HepG2 (cell line): ENCODE results near the gene HIF1AN. TPM values are rescaled to one million over a fixed set of nuclear protein-coding genes. Genes with fewer than 3 reads are reported as not detected.

Source experiments
- ATAC-seq: fragments of 200-7000 bp; cut with Tn5 transposase; 3 replicates; pipeline ENCODE4 v1.9.1; 2020; ENCODE audit warnings: mild to moderate bottlenecking, moderate library complexity
- BruUV-seq: library from RNA; stranded (reverse); fragments of 400-500 nt; replicated peaks from 2 replicates; lab custom pipeline; 2021; lab: Mats Ljungman, UMichigan
- CTCF ChIA-PET: fragments of 300-600 bp; formaldehyde crosslinking; extraction: SDS; loops from one replicate; lab custom pipeline; 2021; ENCODE audit warnings: low total read pairs, inconsistent platforms, low intra/inter-chr PET ratio; lab: Yijun Ruan, JAX
- POLR2A ChIA-PET: fragments of 350-600 bp; sonication (Branson Sonifier 250); formaldehyde crosslinking; loops from one replicate; lab custom pipeline; 2020; ENCODE audit warnings: antibody characterized with exemption, inconsistent platforms; lab: Yijun Ruan, JAX
- DNase-seq: peaks from one replicate; pipeline ENCODE4 v3.0.0-alpha.2; 2015; ENCODE audit warnings: low spot score
- FAIRE-seq: peaks from 3 replicates; lab custom pipeline; 2011; peaks lifted over from hg19 to GRCh38; lab: Jason Lieb, UNC
- H2AFZ ChIP-seq: one replicate; pipeline ENCODE4 v1.6.1; 2011; ENCODE audit warnings: low read length, inconsistent platforms
- H3K27ac ChIP-seq: fragments of 300-600 bp; 3 replicates; pipeline ENCODE4 v1.8.0; 2011; ENCODE audit warnings: mixed run types, mild to moderate bottlenecking, mixed read lengths, low read length, inconsistent platforms; ENCODE audit not compliant: insufficient read depth; ENCODE audit errors: extremely low read length
- H3K27me3 ChIP-seq, 2 experiments: fragments of 200-600 bp in 1 of 2; 2 replicates in 1 of 2; 3 replicates in 1 of 2; pipeline versions ENCODE4 v1.6.0 to v1.8.0; 2011; ENCODE audit warnings: low read length in 2 of 2, mild to moderate bottlenecking in 2 of 2, moderate library complexity in 2 of 2, inconsistent platforms in 1 of 2; ENCODE audit not compliant: insufficient read depth in 2 of 2, control insufficient read depth in 1 of 2
- H3K36me3 ChIP-seq, 2 experiments: fragments of 200-600 bp in 1 of 2; replicated peaks in 1 of 2; 2 replicates in 1 of 2; 3 replicates in 1 of 2; pipeline versions ENCODE4 v1.5.1 to v1.8.0; 2011; ENCODE audit warnings: low read length in 2 of 2, inconsistent platforms in 1 of 2; ENCODE audit not compliant: insufficient read depth in 2 of 2, control insufficient read depth in 1 of 2
- H3K4me1 ChIP-seq: 2 replicates; pipeline ENCODE4 v1.5.1; 2012; ENCODE audit warnings: low read length, inconsistent platforms; ENCODE audit not compliant: insufficient read depth
- H3K4me2 ChIP-seq: 2 replicates; pipeline ENCODE4 v1.6.0; 2011; ENCODE audit warnings: low read depth, low read length, inconsistent platforms
- H3K4me3 ChIP-seq, 3 experiments: fragments of 200-600 bp in 1 of 3; sonication (generic), shearing (Covaris generic) in 1 of 3; replicated peaks in 1 of 3; 2 replicates each; pipeline ENCODE4 v1.5.1; 2011 to 2016; ENCODE audit warnings: low read length in 3 of 3, inconsistent platforms in 2 of 3, low read depth in 2 of 3, mild to moderate bottlenecking in 2 of 3, control low read depth in 1 of 3, mixed read lengths in 1 of 3; ENCODE audit not compliant: insufficient read depth in 1 of 3
- H3K79me2 ChIP-seq: one replicate; pipeline ENCODE4 v1.6.1; 2011; ENCODE audit warnings: low read length, inconsistent platforms; ENCODE audit not compliant: insufficient read depth
- H3K9ac ChIP-seq: 2 replicates; pipeline ENCODE4 v1.6.0; 2011; ENCODE audit warnings: mild to moderate bottlenecking, low read depth, low read length, inconsistent platforms; ENCODE audit not compliant: insufficient read depth
- H3K9me3 ChIP-seq: 2 replicates; pipeline ENCODE4 v1.5.1; 2012; ENCODE audit warnings: mild to moderate bottlenecking, low read length
- H4K20me1 ChIP-seq: 2 replicates; pipeline ENCODE4 v1.6.0; 2011; ENCODE audit warnings: inconsistent platforms, mild to moderate bottlenecking, low read length, moderate library complexity; ENCODE audit not compliant: insufficient read depth
- ATF1 ChIP-seq: IDR thresholded peaks from 2 replicates; pipeline ENCODE4 v1.6.1; 2016; ENCODE audit warnings: mild to moderate bottlenecking, control low read depth
- ELF1 ChIP-seq: sonication (generic); formaldehyde crosslinking; IDR thresholded peaks from 2 replicates; pipeline ENCODE4 v1.4.0; 2020; ENCODE audit warnings: missing genetic modification reagents
- TCF12 ChIP-seq, 2 experiments: fragments of 450-650 bp in 1 of 2; sonication (generic) in 1 of 2; formaldehyde crosslinking in 1 of 2; IDR thresholded peaks; 2 replicates each; pipeline versions ENCODE4 v1.6.1 to v1.8.0; 2017 to 2022; ENCODE audit warnings: antibody characterized with exemption in 1 of 2, mild to moderate bottlenecking in 1 of 2, missing genetic modification reagents in 1 of 2, moderate library complexity in 1 of 2
- ZBTB34 ChIP-seq: sonication (generic); formaldehyde crosslinking; IDR thresholded peaks from 2 replicates; pipeline ENCODE4 v1.8.0; 2022; ENCODE audit warnings: mild to moderate bottlenecking, missing genetic modification reagents
- ZNF260 ChIP-seq: sonication (generic); formaldehyde crosslinking; IDR thresholded peaks from 2 replicates; pipeline ENCODE4 v1.4.0; 2020; ENCODE audit warnings: missing genetic modification reagents, low read depth, mild to moderate bottlenecking, borderline replicate concordance
- ZNF407 ChIP-seq: sonication (generic); formaldehyde crosslinking; IDR thresholded peaks from one replicate; pipeline ENCODE4 v1.5.1; 2020; ENCODE audit warnings: mild to moderate bottlenecking, missing genetic modification reagents; ENCODE audit errors: not compliant biosample characterization
- ZNF782 ChIP-seq: sonication (generic); formaldehyde crosslinking; IDR thresholded peaks from 2 replicates; pipeline ENCODE4 v1.4.0; 2020; ENCODE audit warnings: missing genetic modification reagents, mild to moderate bottlenecking, borderline replicate concordance
- WGBS: methylation state at CpG from one replicate; pipeline ENCODE4 v1.1.6; 2017; ENCODE audit warnings: low lambda C conversion rate; 5-methylcytosine and 5-hydroxymethylcytosine counted together
- in situ Hi-C: cut with HindIII; loops from 2 replicates; pipeline ENCODE4 v1.10.0; 2017; ENCODE audit warnings: low pct_unique_long_range_greater_than_20kb; ENCODE audit not compliant: extremely low pct_ligation_motif_present
- intact Hi-C: fragments of 100-400 bp; cut with micrococcal nuclease; formaldehyde crosslinking; loops from one replicate; pipeline ENCODE4 v1.10.0; 2022; ENCODE audit not compliant: unreplicated experiment
- polyA plus RNA-seq, 8 experiments: library from polyadenylated mRNA; depleted of rRNA in 3 of 8; stranded (reverse) in 7 of 8; unstranded in 1 of 8; fragments of >200 nt; fragmentation: Illumina TruSeq in 4 of 8; extraction: Trizol in 4 of 8; gene quantifications; 2 replicates each; pipeline versions ENCODE4 v1.2.1 to v1.2.3, GENCODE V29; 2011 to 2016; ENCODE audit warnings: low read depth in 4 of 8, missing spikeins in 1 of 8, mixed read lengths in 1 of 8; ENCODE audit not compliant: insufficient read depth in 1 of 8
- total RNA-seq, 5 experiments: library from RNA; depleted of rRNA; stranded (reverse); fragments of >200 nt; fragmentation: Illumina TruSeq; extraction: Trizol; gene quantifications; 2 replicates each; pipeline ENCODE4 v1.2.3, GENCODE V29; 2016; ENCODE audit warnings: low read depth in 1 of 5

Gene HIF1AN
- total and polyA plus RNA-seq, 2 of the 13 experiments (the other 11 are each of a cell fraction or from before 2014, with no cell fraction given): 8.6 to 10.7 TPM

GRCh38 chr10:100524206-100524605 lies 11.5 kb upstream of the HIF1AN start:
- ChIA-PET CTCF (no interaction called here), POLR2A (no interaction called here)
- BruUV-seq: no TSS peak
- H4K20me1 ChIP-seq: no peaks in the 10 kb centered on the region
- FAIRE-seq (no peak), DNase-seq (no peak), ATAC-seq (no peak)
- H3K27me3 ChIP-seq: no peaks in the 10 kb centered on the region; a peak in 1 of 5 replicates
- H3K4me2 ChIP-seq: no peak overlapping the region
- H3K4me1 ChIP-seq: peaks cover 22% of the 10 kb centered on the region
- no peak overlapping the region for H2AFZ ChIP-seq
- no peak overlapping the region for H3K4me3 ChIP-seq
- intact Hi-C loops: no loop called here
- no peaks in the 10 kb centered on the region for H3K9me3 ChIP-seq
- TF ChIP-seq ELF1 (CRISPR knock-in tag) (no peak), ZNF260 (no peak), ZNF407 (CRISPR knock-in tag) (no peak), TCF12 (IDR thresholded peaks at IDR 0.05) (no peak), TCF12 (CRISPR knock-in tag; IDR thresholded peaks at IDR 0.05) (no peak), ZNF782 (CRISPR knock-in tag) (no peak), ATF1 (CRISPR knock-in tag) (no peak), ZBTB34 (no peak)
- peaks cover 4 to 28% of the 10 kb centered on the region in 2 experiments for H3K36me3 ChIP-seq
- no peak overlapping the region for H3K27ac ChIP-seq
- H3K9ac ChIP-seq: no peak overlapping the region
- in situ Hi-C loops: no loop called here
- WGBS: 97% methylated on average over 6 of the region's 6 CpGs
- peaks cover 9% of the 10 kb centered on the region for H3K79me2 ChIP-seq
